DMS 273 treated with DMSO at 0.1 percent for 48 hours (cell line): ENCODE measurements around the gene ACER3.
"Not testable (repeated sequence)": the region's sequence is repeated elsewhere in the genome, so short reads cannot be mapped to it uniquely, and the experiment has no call there.

Source experiments
- DNase-seq: peaks from one replicate; lab custom pipeline; 2025; lab: John Stamatoyannopoulos, UW

ACER3 gene

GRCh38 chr11:76872959-76873827 lies 12.5 kb downstream of the ACER3 start:
- DNase-seq, result no peak

GRCh38 chr11:76878014-76878413 lies 17.3 kb downstream of the ACER3 start:
- DNase-seq, result no peak

GRCh38 chr11:76880314-76880713 lies 19.6 kb downstream of the ACER3 start:
- no peak for DNase-seq

DNA sequence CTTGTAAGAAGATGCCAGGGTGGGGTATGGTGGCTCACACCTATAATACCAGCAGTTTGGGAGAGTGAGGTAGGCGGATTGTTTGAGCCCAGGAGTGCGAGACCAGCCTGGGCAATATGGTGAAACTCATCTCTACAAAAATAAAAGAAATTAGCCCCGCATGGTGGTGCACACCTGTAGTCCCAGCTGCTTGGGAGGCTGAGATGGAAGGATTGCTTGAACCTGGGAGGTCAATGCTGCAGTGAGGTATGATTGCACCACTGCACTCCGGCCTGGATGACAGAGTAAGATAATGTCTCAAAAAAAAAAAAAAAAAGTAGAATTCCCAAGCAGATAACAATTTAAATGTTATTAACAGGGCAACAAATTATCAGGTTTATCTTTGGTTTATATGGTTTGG lies 20.2 kb downstream of the ACER3 start:
- no peak for DNase-seq

DNA sequence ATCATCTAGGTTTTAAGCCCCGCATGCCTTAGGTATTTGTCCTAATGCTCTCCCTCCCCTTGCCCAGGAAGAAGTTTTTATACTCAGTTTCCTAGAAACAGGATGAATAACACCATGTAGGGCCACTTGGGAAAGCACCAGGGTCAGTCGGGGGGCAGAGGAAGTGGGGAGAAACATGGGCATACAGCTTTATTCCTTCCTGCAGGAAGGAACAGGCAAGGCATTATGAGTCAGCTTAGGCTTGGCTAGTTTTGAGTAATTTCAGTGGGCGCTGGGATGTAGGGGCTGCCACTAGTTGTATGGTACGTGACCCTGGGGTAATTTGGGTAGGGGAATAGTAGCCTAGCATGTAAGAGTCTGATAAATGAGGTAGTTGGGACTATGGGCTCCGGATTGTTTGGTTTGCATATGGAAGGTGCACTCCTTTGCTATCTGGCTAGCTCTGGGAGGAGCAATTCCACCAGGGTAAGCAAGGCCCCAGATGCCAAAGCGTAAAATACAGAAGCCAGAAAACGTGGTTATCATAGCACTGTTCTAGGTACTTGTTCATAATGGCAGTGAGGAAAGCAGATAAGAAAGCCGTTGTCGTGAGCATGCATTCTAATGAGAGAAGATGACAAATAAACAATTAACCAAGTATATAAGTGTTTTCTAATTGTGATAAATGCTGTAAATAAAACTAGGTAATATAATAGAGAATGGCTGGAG lies 24.8 kb downstream of the ACER3 start:
- no peak for DNase-seq

- no peak for DNase-seq
Measured at GRCh38 chr11:76888989-76889388, 28.3 kb downstream of the ACER3 start.

GRCh38 chr11:76889411-76889975 lies 28.8 kb downstream of the ACER3 start:
- DNase-seq, result no peak

- DNase-seq, result no peak
Measured at GRCh38 chr11:76890329-76890728, 29.6 kb downstream of the ACER3 start.

DNA sequence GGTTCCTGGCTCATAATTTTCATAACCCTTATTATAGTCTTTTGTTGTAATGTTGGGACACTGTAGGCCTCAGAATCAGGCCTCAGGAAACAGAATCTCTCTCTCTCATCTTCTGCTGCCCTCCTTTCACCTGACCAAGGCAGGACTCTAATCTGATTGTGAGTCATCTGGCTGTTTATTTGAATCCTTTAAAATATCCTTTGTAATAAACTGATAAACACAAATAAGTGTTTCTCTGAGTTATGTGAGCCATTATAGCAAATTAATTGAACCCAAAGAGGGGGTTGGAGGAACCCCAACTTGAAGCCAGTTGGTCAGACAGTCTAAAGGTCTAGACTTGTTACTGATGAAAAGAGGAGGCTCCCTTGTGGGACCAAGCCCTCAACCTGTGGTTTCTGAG lies 30.6 kb downstream of the ACER3 start:
- DNase-seq, result no peak

GRCh38 chr11:76891793-76892192 lies 31.1 kb downstream of the ACER3 start:
- no peak for DNase-seq

GRCh38 chr11:76892306-76892705 lies 31.6 kb downstream of the ACER3 start:
- DNase-seq, result no peak

DNA sequence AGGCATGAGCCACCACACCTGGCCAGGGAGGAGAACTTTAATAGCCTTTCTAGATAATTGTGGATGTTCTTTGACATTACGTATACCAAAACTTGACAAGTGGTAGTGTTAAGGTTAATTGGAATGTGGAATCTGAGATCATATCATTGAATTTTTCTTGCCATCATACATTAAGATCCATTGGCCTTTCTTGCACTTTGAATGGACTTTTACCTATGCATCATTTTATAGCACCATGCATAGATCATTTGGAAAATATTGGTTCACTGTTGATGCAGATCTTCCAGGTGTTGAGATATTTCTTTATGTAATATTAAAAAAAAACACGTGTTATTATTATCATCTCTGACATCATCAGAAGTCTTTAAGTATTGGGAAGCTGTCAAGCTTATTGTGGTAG lies 36.5 kb downstream of the ACER3 start:
- no peak for DNase-seq

- no peak for DNase-seq
Measured at GRCh38 chr11:76901144-76901543, 40.4 kb downstream of the ACER3 start.

GRCh38 chr11:76901622-76902021 lies 40.9 kb downstream of the ACER3 start:
- DNase-seq, result not testable (repeated sequence)

DNA sequence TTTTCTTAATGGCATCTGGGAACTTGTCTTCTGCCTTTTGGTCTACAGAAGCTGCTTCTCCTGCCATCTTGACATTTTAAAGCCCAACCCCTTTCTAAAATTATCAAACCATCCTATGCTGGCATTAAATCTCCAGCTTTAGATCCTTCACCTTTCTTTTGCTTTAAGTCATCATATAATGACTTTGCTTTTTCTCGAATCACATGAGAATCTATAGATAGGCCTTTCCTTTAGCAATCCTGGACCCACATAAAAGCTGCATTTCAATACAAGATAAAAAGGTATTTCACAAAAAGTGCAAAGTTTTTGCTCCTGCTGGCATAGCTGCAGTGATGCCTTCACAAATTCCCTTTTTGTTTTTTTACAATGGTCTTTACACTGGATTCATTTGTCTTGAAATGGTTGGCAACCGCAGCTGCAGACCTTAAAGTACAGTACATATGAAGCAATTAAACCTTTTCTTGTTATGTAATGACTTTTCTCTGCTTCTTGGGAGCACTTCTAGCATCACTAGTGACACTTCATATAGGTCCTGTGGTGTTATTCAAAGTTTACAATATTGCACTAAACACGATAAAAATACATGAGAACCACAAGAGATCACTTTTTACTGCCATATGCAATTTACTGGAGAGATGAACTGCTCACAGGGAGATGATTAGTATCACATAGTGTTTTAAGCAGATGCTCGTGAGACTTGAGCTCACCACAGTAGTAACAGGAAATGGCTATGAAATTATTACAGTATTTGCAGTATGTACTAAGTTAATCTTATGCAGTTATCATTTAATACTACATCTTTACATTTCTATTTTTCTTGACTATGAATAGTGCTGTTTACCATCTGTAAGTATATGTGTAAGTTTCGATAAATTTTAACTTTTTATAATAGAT lies 41.6 kb downstream of the ACER3 start:
- no peak for DNase-seq

GRCh38 chr11:76903325-76903724 lies 42.6 kb downstream of the ACER3 start:
- no peak for DNase-seq

- DNase-seq, result no peak
Measured at GRCh38 chr11:76910620-76911414, 50.1 kb downstream of the ACER3 start.

- DNase-seq, result no peak
Measured at GRCh38 chr11:76911415-76911808, 50.7 kb downstream of the ACER3 start.

- DNase-seq, result no peak
Measured at GRCh38 chr11:76916712-76917111, 56.0 kb downstream of the ACER3 start.

GRCh38 chr11:76918941-76919386 lies 58.2 kb downstream of the ACER3 start:
- peak; percentile 24 for DNase-seq

GRCh38 chr11:76919467-76919866 lies 58.7 kb downstream of the ACER3 start:
- no peak for DNase-seq
